Calu3 (cell line): ENCODE data around the gene SMIM15. TPM values are rescaled to one million over a fixed set of nuclear protein-coding genes. Genes with fewer than 3 reads are reported as not detected.

Experiments used
- BruUV-seq: library from RNA; stranded (reverse); fragments of 400-500 nt; replicated peaks from 2 replicates; lab custom pipeline; 2021; lab: Mats Ljungman, UMichigan
- CTCF ChIA-PET: fragments of 300-600 bp; sonication (Branson Sonifier 250); formaldehyde crosslinking; loops from one replicate; lab custom pipeline; 2022; ENCODE audit warnings: antibody characterized with exemption; lab: Charles Lee
- DNase-seq: peaks from one replicate; pipeline ENCODE4 v3.0.0; 2022
- H3K27ac Mint-ChIP-seq: one replicate; pipeline ENCODE4 v1.8.0; 2022; ENCODE audit warnings: mixed read lengths; ENCODE audit not compliant: unreplicated experiment
- H3K27me3 Mint-ChIP-seq: one replicate; pipeline ENCODE4 v1.8.0; 2022; ENCODE audit warnings: mixed read lengths; ENCODE audit not compliant: unreplicated experiment
- H3K36me3 Mint-ChIP-seq: one replicate; pipeline ENCODE4 v1.8.0; 2022; ENCODE audit warnings: mild to moderate bottlenecking, moderate library complexity, mixed read lengths; ENCODE audit not compliant: insufficient read depth, unreplicated experiment
- H3K4me1 Mint-ChIP-seq: one replicate; pipeline ENCODE4 v1.8.0; 2022; ENCODE audit warnings: mild to moderate bottlenecking, low read depth, mixed read lengths; ENCODE audit not compliant: unreplicated experiment
- H3K4me3 Mint-ChIP-seq: one replicate; pipeline ENCODE4 v1.8.0; 2022; ENCODE audit warnings: mild to moderate bottlenecking, low read depth, moderate library complexity, mixed read lengths; ENCODE audit not compliant: unreplicated experiment
- H3K9me3 Mint-ChIP-seq: one replicate; pipeline ENCODE4 v1.8.0; 2022; ENCODE audit warnings: low read depth, mixed read lengths; ENCODE audit not compliant: unreplicated experiment
- intact Hi-C: fragments of 100-400 bp; cut with micrococcal nuclease; formaldehyde crosslinking; loops from one replicate; pipeline ENCODE4 v1.10.0; 2022; ENCODE audit not compliant: unreplicated experiment
- total RNA-seq: library from RNA; stranded (reverse); gene quantifications from 2 replicates; pipeline ENCODE4 v1.2.3, GENCODE V29; 2022
- TF ChIP-seq, protein P1 (sequence below): fragments of 200-600 bp; IDR thresholded peaks from one replicate; pipeline ENCODE4 v1.8.0; 2022; ENCODE audit warnings: antibody characterized with exemption; ENCODE audit not compliant: unreplicated experiment

SMIM15 gene
- total RNA-seq, 1 experiment from 2014 or later, result 89.6 TPM

DNA sequence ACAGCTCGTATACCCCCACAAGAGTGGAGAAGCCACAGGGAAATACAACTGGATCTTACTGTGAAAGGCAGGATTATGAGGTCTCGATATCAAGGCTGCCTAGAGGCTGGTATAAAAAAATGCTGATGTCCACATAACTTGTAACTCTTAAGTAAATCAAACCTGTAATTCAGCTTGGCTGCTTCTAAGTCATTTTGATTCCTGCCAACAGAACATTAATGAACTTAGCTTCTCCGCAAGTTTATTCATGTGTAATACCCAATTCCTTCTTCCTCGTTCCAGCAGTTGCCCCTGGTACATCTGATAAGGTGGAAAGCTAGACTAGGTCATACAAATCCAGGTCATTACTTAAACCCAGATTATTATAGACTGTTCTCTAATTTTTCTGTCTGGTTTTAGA lies 16.4 kb upstream of the SMIM15 start:
- TF ChIP-seq, protein P1, sequence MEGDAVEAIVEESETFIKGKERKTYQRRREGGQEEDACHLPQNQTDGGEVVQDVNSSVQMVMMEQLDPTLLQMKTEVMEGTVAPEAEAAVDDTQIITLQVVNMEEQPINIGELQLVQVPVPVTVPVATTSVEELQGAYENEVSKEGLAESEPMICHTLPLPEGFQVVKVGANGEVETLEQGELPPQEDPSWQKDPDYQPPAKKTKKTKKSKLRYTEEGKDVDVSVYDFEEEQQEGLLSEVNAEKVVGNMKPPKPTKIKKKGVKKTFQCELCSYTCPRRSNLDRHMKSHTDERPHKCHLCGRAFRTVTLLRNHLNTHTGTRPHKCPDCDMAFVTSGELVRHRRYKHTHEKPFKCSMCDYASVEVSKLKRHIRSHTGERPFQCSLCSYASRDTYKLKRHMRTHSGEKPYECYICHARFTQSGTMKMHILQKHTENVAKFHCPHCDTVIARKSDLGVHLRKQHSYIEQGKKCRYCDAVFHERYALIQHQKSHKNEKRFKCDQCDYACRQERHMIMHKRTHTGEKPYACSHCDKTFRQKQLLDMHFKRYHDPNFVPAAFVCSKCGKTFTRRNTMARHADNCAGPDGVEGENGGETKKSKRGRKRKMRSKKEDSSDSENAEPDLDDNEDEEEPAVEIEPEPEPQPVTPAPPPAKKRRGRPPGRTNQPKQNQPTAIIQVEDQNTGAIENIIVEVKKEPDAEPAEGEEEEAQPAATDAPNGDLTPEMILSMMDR, result no peak
- no peaks in the 10 kb centered on the region for H3K9me3 Mint-ChIP-seq
- intact Hi-C loops, result no loop called here
- H3K4me3 Mint-ChIP-seq, result no peak overlapping the region
- CTCF ChIA-PET, result interaction anchor here (0.7 to 0.9 kb wide), 2 partner anchors 77 to 153 kb away, joined by 3 to 4 read pairs; partner anchors contain the start of gene ZSWIM6
- no peaks in the 10 kb centered on the region for H3K36me3 Mint-ChIP-seq
- no peak for DNase-seq
- no peaks in the 10 kb centered on the region for H3K27me3 Mint-ChIP-seq
- H3K27ac Mint-ChIP-seq, result no peak overlapping the region
- BruUV-seq, result no TSS peak
- no peaks in the 10 kb centered on the region for H3K4me1 Mint-ChIP-seq

DNA sequence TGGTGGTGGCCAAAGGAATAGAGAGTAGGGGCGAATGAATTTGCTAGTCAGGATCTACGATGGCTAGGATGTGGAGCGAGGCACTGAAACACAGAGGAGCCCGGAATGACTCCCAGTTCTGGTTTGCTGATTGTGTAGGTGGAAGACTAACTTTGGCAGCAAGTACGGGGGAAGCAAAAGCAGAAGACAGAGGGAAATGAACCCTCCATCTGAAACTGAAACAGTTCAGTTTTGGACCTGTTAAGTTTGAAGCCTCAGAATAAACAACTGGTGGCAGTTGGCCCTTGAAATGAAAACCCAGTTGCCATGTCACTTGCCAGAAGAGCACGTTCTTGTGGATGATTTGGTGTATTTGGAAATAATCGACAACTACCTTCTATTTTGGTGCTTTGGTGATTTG lies 15.4 kb upstream of the SMIM15 start:
- intact Hi-C loops, result no loop called here
- no peak overlapping the region for H3K4me3 Mint-ChIP-seq
- TF ChIP-seq, protein P1, result no peak
- no TSS peak for BruUV-seq
- no peaks in the 10 kb centered on the region for H3K36me3 Mint-ChIP-seq
- CTCF ChIA-PET, result interaction anchor here (0.9 kb wide), 1 partner anchor 154 kb away, joined by 4 read pairs; the partner anchor contains the start of gene ZSWIM6
- H3K27ac Mint-ChIP-seq, result no peak overlapping the region
- H3K27me3 Mint-ChIP-seq, result no peaks in the 10 kb centered on the region
- DNase-seq, result no peak
- H3K9me3 Mint-ChIP-seq, result no peaks in the 10 kb centered on the region
- no peaks in the 10 kb centered on the region for H3K4me1 Mint-ChIP-seq

DNA sequence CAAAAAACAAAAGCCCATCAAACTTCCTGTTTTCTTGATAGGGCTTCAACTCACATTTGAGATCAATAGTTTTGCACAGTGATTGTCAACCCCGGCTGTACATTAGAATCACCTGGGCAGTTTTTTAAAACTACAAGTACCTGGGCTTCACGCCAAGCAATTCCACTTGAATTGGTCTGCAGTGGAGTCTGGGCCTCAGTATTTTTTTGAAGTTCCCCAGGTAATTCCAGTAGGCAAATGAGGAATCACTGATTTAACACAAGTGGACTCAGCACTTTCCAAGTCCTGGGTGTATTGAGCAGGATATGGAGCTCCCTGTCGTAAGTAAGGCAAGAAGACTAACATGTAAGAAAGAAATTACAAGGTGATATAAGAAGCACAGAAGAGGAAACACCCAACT lies 14.8 kb upstream of the SMIM15 start:
- DNase-seq, result no peak
- no peak overlapping the region for H3K4me3 Mint-ChIP-seq
- TF ChIP-seq, protein P1, result no peak
- no peaks in the 10 kb centered on the region for H3K27me3 Mint-ChIP-seq
- BruUV-seq, result no TSS peak
- H3K27ac Mint-ChIP-seq, result no peak overlapping the region
- H3K36me3 Mint-ChIP-seq, result no peaks in the 10 kb centered on the region
- CTCF ChIA-PET, result no interaction called here
- H3K4me1 Mint-ChIP-seq, result no peaks in the 10 kb centered on the region
- intact Hi-C loops, result no loop called here
- no peaks in the 10 kb centered on the region for H3K9me3 Mint-ChIP-seq

DNA sequence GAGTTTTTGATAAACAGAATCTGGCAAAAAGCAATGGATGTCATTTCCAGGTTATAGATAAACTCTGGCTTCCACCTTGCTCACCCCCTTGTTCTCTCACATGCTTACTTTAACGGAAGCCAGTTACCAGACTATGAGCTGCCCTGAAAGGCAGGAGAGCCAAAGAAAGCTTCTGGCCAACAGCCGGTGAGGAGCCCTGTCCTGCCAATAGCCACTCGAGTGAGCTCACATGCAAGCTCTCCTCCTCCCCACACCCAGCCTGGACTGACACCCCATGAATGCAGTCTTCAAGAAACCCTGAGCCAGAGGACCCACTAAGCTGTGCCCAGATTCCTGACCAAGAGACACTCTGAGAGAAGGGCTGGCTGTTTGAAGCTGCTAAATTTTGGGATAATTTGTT lies 14.4 kb upstream of the SMIM15 start:
- intact Hi-C loops, result no loop called here
- CTCF ChIA-PET, result no interaction called here
- H3K27me3 Mint-ChIP-seq, result no peaks in the 10 kb centered on the region
- no peak for DNase-seq
- no peak overlapping the region for H3K4me3 Mint-ChIP-seq
- no peak overlapping the region for H3K27ac Mint-ChIP-seq
- H3K9me3 Mint-ChIP-seq, result no peaks in the 10 kb centered on the region
- BruUV-seq, result no TSS peak
- TF ChIP-seq, protein P1, result no peak
- H3K36me3 Mint-ChIP-seq, result no peaks in the 10 kb centered on the region
- H3K4me1 Mint-ChIP-seq, result no peaks in the 10 kb centered on the region
